ENCODE measurements around the gene HCK. TPM values are rescaled to one million over a fixed set of nuclear protein-coding genes. Genes with fewer than 3 reads are reported as not detected.

The HCK gene
- total RNA-seq, 2 donors from 2014 or later: 1.3 to 7.5 TPM

DNA sequence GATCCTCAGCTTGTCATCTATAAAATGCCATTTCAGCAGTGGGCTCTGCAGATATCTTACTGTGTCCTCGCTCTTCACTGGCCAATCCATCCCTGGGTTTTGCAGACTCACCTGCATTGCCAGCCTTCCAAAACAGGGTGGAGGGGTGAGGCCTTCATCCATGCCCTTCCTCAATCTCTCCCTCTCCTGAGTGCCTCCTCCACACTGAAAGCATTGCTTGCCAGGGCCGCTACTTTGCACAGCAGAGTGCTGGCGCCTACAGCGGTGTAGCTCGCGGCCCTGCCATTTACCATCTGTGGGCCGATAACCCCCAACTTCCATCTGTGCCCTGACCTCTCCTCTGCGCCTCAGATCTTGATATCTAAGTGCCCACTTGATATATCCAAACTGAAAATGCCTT is 86.9 kb downstream of the HCK start:
- Mint-ChIP-seq H3K36me3 (ENCODE audit: low read depth) (peaks cover 28% of the 10 kb centered on the region), H3K4me1 (peaks cover 11% of the 10 kb centered on the region), H3K4me3 (no peak overlapping the region), H3K27me3 (no peaks in the 10 kb centered on the region), H3K27ac (peak overlapping the region; percentile 74)
- no peak for ATAC-seq
- DNase-seq: no peak
- H3K9me3 ChIP-seq (ENCODE audit: control insufficient read depth, low read length, poor library complexity, severe bottlenecking): no peaks in the 10 kb centered on the region

DNA sequence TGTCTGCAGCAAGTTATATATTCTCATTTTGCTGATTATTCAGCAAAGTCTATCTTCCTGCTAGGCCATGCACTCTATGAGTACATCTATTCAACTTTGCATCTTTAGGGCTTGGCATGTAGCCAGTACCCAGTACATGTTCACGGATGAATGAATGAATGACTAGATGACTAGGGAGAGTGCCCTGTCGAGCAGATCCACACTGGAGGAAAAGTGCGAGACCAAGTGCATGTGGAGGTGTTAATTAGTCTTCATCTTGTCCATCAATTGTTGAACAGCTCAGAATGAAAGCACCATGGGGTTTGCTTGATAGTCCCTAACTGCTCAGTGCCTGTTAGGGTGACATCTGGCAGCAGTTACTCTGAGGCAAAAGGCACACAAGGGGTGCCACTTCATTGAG is 87.9 kb downstream of the HCK start:
- H3K4me1 Mint-ChIP-seq: peaks cover 11% of the 10 kb centered on the region
- ATAC-seq (no peak), DNase-seq (no peak)
- no peak overlapping the region for H3K4me3 Mint-ChIP-seq
- H3K36me3 Mint-ChIP-seq (ENCODE audit: low read depth): peaks cover 28% of the 10 kb centered on the region
- no peaks in the 10 kb centered on the region for H3K27me3 Mint-ChIP-seq
- H3K27ac Mint-ChIP-seq: no peak overlapping the region
- H3K9me3 ChIP-seq (ENCODE audit: control insufficient read depth, low read length, poor library complexity, severe bottlenecking): no peaks in the 10 kb centered on the region

DNA sequence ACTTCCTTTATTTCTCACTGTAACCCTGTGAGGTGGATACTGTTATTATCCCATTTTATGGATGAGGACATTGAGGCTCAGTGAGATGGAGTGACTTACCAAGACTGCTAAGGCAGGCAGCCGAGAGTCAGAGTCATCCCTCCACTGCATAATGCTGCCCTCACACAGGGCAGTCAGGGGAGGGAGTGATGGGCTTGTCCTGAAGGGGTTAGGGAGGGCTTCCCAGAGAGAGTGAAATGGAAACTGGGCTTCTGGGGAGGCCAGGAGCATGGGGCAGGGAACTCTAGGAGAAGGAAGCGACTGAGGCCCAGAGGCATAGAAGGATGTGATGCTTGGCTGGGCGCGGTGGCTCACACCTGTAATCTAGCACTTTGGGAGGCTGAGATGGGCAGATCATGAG is 88.6 kb downstream of the HCK start:
- Mint-ChIP-seq H3K27me3 (no peaks in the 10 kb centered on the region), H3K4me1 (peaks cover 8% of the 10 kb centered on the region), H3K4me3 (peak overlapping the region; percentile 28), H3K27ac (no peak overlapping the region), H3K36me3 (ENCODE audit: low read depth) (peaks cover 30% of the 10 kb centered on the region)
- H3K9me3 ChIP-seq (ENCODE audit: control insufficient read depth, low read length, poor library complexity, severe bottlenecking): no peaks in the 10 kb centered on the region
- DNase-seq (no peak), ATAC-seq (no peak)

DNA sequence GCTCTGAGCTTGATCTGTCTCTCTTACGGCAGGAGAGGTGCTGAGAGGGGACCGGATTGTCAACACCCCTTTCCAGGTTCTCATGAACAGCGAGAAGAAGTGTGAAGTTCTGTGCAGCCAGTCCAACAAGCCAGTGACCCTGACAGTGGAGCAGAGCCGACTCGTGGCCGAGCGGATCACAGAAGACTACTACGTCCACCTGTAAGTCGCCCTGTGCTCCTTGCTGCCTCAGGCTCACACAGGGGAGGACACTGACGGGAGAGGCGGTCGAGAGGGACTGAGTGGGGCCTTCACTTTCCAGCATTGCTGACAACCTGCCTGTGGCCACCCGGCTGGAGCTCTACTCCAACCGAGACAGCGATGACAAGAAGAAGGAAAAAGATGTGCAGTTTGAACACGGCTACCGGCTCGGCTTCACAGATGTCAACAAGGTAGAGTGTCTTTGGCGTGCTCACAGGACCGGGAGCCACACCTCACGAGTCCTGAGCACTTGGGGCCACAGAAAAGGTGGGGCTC is 89.5 kb downstream of the HCK start:
- no peak for ATAC-seq
- no peaks in the 10 kb centered on the region for H3K9me3 ChIP-seq (ENCODE audit: control insufficient read depth, low read length, poor library complexity, severe bottlenecking)
- Mint-ChIP-seq H3K27ac (no peak overlapping the region), H3K27me3 (no peaks in the 10 kb centered on the region), H3K36me3 (ENCODE audit: low read depth) (peaks cover 30% of the 10 kb centered on the region), H3K4me3 (no peak overlapping the region), H3K4me1 (peaks cover 8% of the 10 kb centered on the region)
- no peak for DNase-seq

DNA sequence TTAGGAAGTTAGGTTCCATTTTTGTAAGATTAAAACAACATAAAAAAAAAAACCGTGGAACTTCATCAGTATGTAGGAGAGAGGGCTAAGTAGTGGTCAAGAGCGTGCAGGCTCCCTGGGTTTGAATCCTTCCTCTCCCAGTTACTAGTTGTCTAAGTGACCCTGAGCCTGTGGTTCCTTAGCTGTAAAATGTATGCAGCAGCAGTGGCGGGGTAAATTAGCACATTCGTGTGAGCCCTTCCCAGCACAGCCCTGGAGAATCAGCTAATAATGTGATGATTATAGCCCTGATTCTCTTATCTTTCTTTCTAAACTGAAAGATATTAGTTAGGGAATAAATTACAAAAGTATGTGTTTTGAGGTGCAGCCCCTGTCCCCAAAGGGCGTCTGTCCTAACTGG is 90.0 kb downstream of the HCK start:
- H3K27ac Mint-ChIP-seq: peak overlapping the region; percentile 43
- peaks cover 30% of the 10 kb centered on the region for H3K36me3 Mint-ChIP-seq (ENCODE audit: low read depth)
- ATAC-seq (no peak), DNase-seq (no peak)
- no peaks in the 10 kb centered on the region for H3K27me3 Mint-ChIP-seq
- H3K9me3 ChIP-seq (ENCODE audit: control insufficient read depth, low read length, poor library complexity, severe bottlenecking): no peaks in the 10 kb centered on the region
- H3K4me1 Mint-ChIP-seq: peaks cover 8% of the 10 kb centered on the region
- no peak overlapping the region for H3K4me3 Mint-ChIP-seq

DNA sequence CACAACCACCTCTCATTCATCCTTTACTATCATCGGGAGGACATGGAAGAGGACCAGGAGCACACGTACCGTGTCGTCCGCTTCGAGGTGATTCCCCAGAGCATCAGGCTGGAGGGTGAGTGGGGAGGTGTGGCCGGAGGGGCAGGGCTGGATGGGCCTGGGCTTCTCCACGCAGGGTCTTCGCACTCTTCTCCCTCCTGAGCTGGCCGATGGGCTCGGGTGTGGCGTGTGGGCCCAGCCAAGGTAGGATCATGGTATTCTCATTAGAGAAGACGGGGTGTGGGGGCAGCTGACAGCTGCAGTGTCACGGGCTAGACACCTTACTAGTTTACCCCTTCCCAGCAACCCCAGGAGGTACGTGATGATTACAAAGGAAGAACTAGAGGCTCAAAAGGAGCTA is 90.9 kb downstream of the HCK start:
- no peaks in the 10 kb centered on the region for H3K9me3 ChIP-seq (ENCODE audit: control insufficient read depth, low read length, poor library complexity, severe bottlenecking)
- Mint-ChIP-seq H3K4me1 (peaks cover 6% of the 10 kb centered on the region), H3K4me3 (no peak overlapping the region), H3K27me3 (no peaks in the 10 kb centered on the region), H3K36me3 (ENCODE audit: low read depth) (peaks cover 27% of the 10 kb centered on the region), H3K27ac (peak overlapping the region; percentile 43)
- no peak for ATAC-seq
- no peak for DNase-seq

DNA sequence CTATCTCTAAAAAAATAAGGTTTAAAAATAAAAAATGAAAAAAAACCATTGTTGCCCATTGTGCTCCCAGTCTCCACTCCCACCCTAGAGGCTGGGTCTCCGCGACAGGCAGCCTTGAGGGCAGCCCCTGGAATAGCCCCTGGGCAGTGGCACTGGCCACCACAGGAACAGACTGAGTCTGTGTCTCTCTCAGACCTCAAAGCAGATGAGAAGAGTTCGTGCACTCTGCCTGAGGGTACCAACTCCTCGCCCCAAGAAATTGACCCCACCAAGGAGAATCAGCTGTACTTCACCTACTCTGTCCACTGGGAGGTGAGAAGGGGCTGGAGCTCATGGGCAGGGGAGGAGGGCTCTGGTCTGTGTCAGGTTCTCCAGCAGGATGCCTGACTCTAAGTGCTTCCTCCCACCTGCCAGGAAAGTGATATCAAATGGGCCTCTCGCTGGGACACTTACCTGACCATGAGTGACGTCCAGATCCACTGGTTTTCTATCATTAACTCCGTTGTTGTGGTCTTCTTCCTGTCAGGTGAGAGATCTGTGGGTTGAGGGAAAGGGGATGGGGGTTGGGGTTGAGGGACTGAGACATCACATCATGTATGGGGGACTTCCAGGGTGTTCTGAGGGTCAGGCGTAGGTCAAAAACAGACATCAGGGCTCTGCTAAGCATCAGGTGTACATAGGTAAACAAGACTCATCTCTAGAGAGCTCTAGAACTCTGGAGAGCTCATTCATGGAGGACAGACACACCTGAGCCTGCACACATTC is 93.0 kb downstream of the HCK start:
- Mint-ChIP-seq H3K27ac (peak overlapping the region; percentile 72), H3K27me3 (no peaks in the 10 kb centered on the region), H3K4me3 (no peak overlapping the region), H3K36me3 (ENCODE audit: low read depth) (peaks cover 15% of the 10 kb centered on the region), H3K4me1 (no peaks in the 10 kb centered on the region)
- ATAC-seq (no peak), DNase-seq (no peak)
- no peaks in the 10 kb centered on the region for H3K9me3 ChIP-seq (ENCODE audit: control insufficient read depth, low read length, poor library complexity, severe bottlenecking)

DNA sequence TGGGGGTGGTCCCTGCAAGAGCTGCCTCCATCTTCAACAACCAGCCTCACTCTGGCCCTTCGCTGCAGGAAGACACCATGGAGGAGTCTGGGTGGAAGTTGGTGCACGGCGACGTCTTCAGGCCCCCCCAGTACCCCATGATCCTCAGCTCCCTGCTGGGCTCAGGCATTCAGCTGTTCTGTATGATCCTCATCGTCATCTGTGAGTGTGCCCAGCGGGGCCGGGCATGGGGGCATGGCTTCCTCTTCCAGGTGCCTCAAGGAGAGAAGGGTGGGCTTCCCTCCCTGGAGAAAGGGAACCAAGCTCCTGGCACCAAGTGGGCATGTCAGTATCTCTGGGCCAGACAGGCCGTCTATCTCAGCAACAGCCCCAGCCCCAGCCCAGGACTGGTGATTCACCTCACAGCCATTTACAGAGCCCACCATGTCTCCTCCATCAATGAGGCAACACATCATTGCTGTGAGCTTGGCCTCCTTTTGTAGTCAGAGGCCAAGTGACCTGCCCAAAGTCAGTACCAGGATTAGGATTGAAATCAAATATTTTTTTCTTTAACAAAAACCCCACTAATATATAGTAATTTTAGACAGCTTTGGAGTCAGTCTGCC is 97.6 kb downstream of the HCK start:
- no peak for DNase-seq
- ATAC-seq: no peak
- peaks cover 2% of the 10 kb centered on the region for H3K4me1 Mint-ChIP-seq
- no peak overlapping the region for H3K27ac Mint-ChIP-seq
- peaks cover 8% of the 10 kb centered on the region for H3K36me3 Mint-ChIP-seq (ENCODE audit: low read depth)
- H3K4me3 Mint-ChIP-seq: no peak overlapping the region
- H3K9me3 ChIP-seq (ENCODE audit: control insufficient read depth, low read length, poor library complexity, severe bottlenecking): no peaks in the 10 kb centered on the region
- no peaks in the 10 kb centered on the region for H3K27me3 Mint-ChIP-seq

DNA sequence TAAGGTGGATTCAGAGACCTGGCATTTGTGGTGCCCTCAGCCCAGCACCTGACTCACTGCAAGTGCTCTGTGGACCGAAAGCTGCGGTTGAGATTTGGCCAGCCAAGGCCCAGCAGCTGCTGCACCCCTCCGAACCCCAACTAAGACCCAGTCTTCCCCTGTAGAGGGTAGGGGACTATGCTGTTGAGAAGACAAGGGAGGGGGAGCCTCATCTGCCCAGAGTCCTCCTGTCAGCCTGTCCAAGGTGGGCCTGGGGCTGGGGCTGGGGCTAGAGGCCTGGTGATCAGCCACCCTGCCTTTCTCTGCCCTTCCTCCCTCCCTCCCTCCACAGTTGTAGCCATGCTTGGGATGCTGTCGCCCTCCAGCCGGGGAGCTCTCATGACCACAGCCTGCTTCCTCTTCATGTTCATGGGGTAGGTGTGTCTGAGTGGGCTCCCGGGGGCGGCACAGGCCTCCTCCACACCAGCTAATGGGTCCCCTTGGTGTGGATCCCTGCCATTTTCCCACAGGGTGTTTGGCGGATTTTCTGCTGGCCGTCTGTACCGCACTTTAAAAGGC is 98.3 kb downstream of the HCK start:
- H3K9me3 ChIP-seq (ENCODE audit: control insufficient read depth, low read length, poor library complexity, severe bottlenecking): no peaks in the 10 kb centered on the region
- H3K27ac Mint-ChIP-seq: peak overlapping the region; percentile 78
- peaks cover 9% of the 10 kb centered on the region for H3K36me3 Mint-ChIP-seq (ENCODE audit: low read depth)
- ATAC-seq (no peak), DNase-seq (no peak)
- H3K4me1 Mint-ChIP-seq: peaks cover 7% of the 10 kb centered on the region
- no peaks in the 10 kb centered on the region for H3K27me3 Mint-ChIP-seq
- H3K4me3 Mint-ChIP-seq: no peak overlapping the region

Other genes starting within 250 kb of the HCK start
- gene MYLK2, start 232.9 kb upstream of the HCK start, total RNA-seq: not detected
- gene FOXS1, start 206.6 kb upstream of the HCK start, total RNA-seq: not detected
- gene DUSP15, start 181.7 kb upstream of the HCK start, total RNA-seq: not detected
- not detected for gene TTLL9, start 181.6 kb upstream of the HCK start, total RNA-seq
- gene PDRG1, start 100.2 kb upstream of the HCK start, total RNA-seq: 1 to 10 TPM; 7.2 to 9.0 TPM
- gene XKR7, start 84.1 kb upstream of the HCK start, total RNA-seq: not detected
- not detected for gene CCM2L, start 41.8 kb upstream of the HCK start, total RNA-seq
- gene TM9SF4, start 57.5 kb downstream of the HCK start, total RNA-seq: 10 to 100 TPM; 41.2 to 42.4 TPM
- 10 to 100 TPM; 14.9 to 18.9 TPM for gene PLAGL2, start 155.5 kb downstream of the HCK start, total RNA-seq
- gene POFUT1, start 155.6 kb downstream of the HCK start, total RNA-seq: 10 to 100 TPM; 11.1 to 13.6 TPM
- 10 to 100 TPM; 13.4 to 14.4 TPM for gene KIF3B, start 225.4 kb downstream of the HCK start, total RNA-seq